Natural killer cell (primary cell): ENCODE results near the gene C19orf38. TPM values are rescaled to one million over a fixed set of nuclear protein-coding genes. Genes with fewer than 3 reads are reported as not detected.

ENCODE experiments used
- ATAC-seq, 3 donors: fragments of 150-1000 bp in 2 of 3; fragments of 200-7000 bp in 1 of 3; cut with Tn5 transposase; 1 replicate in 1 of 3; 2 replicates in 2 of 3; pipeline ENCODE4 v1.10.0; 2021; ENCODE audit warnings: mild to moderate bottlenecking in 2 of 3, moderate library complexity in 2 of 3
- DNase-seq, 2 donors: peaks; one replicate each; pipeline versions ENCODE4 v3.0.0 to v3.0.0-alpha.2; 2013 to 2021; ENCODE audit warnings: mixed read lengths in 1 of 2
- H3K27ac ChIP-seq: one replicate; pipeline ENCODE4 v1.5.1; 2013; ENCODE audit warnings: mild to moderate bottlenecking, low read length
- H3K27me3 ChIP-seq: one replicate; pipeline ENCODE4 v1.6.1; 2013; ENCODE audit warnings: low read length; ENCODE audit not compliant: control insufficient read depth, insufficient read depth
- H3K36me3 ChIP-seq: one replicate; pipeline ENCODE4 v1.6.1; 2013; ENCODE audit warnings: low read length; ENCODE audit not compliant: control insufficient read depth, insufficient read depth
- H3K4me1 ChIP-seq: one replicate; pipeline ENCODE4 v1.6.1; 2013; ENCODE audit warnings: low read length; ENCODE audit not compliant: control insufficient read depth, insufficient read depth
- H3K4me3 ChIP-seq: one replicate; pipeline ENCODE4 v1.5.1; 2013; ENCODE audit warnings: low read length
- H3K9me3 ChIP-seq: one replicate; pipeline ENCODE4 v1.6.1; 2013; ENCODE audit warnings: low read length; ENCODE audit not compliant: control insufficient read depth, insufficient read depth
- H3K27ac Mint-ChIP-seq, 2 donors: one replicate each; pipeline ENCODE4 v1.8.0; 2022; ENCODE audit warnings: mild to moderate bottlenecking in 2 of 2, mixed read lengths in 2 of 2, moderate library complexity in 1 of 2
- H3K27me3 Mint-ChIP-seq, 2 donors: one replicate each; pipeline ENCODE4 v1.8.0; 2022; ENCODE audit warnings: low read depth in 2 of 2, mixed read lengths in 2 of 2
- H3K36me3 Mint-ChIP-seq: one replicate; pipeline ENCODE4 v1.8.0; 2022; ENCODE audit warnings: mixed read lengths
- H3K4me1 Mint-ChIP-seq, 2 donors: one replicate each; pipeline ENCODE4 v1.8.0; 2022; ENCODE audit warnings: mixed read lengths in 2 of 2
- H3K4me3 Mint-ChIP-seq: one replicate; pipeline ENCODE4 v1.8.0; 2022; ENCODE audit warnings: mild to moderate bottlenecking, moderate library complexity, mixed read lengths
- H3K9me3 Mint-ChIP-seq, 2 donors: one replicate each; pipeline ENCODE4 v1.8.0; 2022; ENCODE audit warnings: mixed read lengths in 2 of 2
- WGBS: methylation state at CpG from one replicate; pipeline ENCODE4 v1.1.7; 2013; ENCODE audit warnings: missing lambda C conversion rate; ENCODE audit not compliant: insufficient coverage; 5-methylcytosine and 5-hydroxymethylcytosine counted together
- intact Hi-C: fragments of 100-400 bp; cut with micrococcal nuclease; formaldehyde crosslinking; loops from one replicate; pipeline ENCODE4 v1.14.2; 2022
- total RNA-seq, 4 donors: library from RNA; stranded (reverse); fragments of 120-200 nt in 1 of 4; gene quantifications; one replicate each; pipeline versions ENCODE4 v1.2.3 to v1.2.4, GENCODE V29; 2013 to 2022
- TF ChIP-seq, protein P1 (sequence below): fragments of 200-600 bp; IDR thresholded peaks from one replicate; pipeline ENCODE4 v1.8.0; 2022; ENCODE audit warnings: antibody characterized with exemption

The C19orf38 gene
- total RNA-seq, 3 donors from 2014 or later (not counting 1 experiment from before 2014, with no cell fraction given) = 2.9 to 9.9 (median 6.2) TPM

- no peak for ATAC-seq
- TF ChIP-seq, protein P1, sequence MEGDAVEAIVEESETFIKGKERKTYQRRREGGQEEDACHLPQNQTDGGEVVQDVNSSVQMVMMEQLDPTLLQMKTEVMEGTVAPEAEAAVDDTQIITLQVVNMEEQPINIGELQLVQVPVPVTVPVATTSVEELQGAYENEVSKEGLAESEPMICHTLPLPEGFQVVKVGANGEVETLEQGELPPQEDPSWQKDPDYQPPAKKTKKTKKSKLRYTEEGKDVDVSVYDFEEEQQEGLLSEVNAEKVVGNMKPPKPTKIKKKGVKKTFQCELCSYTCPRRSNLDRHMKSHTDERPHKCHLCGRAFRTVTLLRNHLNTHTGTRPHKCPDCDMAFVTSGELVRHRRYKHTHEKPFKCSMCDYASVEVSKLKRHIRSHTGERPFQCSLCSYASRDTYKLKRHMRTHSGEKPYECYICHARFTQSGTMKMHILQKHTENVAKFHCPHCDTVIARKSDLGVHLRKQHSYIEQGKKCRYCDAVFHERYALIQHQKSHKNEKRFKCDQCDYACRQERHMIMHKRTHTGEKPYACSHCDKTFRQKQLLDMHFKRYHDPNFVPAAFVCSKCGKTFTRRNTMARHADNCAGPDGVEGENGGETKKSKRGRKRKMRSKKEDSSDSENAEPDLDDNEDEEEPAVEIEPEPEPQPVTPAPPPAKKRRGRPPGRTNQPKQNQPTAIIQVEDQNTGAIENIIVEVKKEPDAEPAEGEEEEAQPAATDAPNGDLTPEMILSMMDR = no peak
- Mint-ChIP-seq H3K27me3 (no peaks in the 10 kb centered on the region), H3K27ac (no peak overlapping the region), H3K9me3 (no peaks in the 10 kb centered on the region), H3K4me3 (no peak overlapping the region), H3K36me3 (no peaks in the 10 kb centered on the region), H3K4me1 (no peaks in the 10 kb centered on the region)
- Histone ChIP-seq H3K4me1 (no peaks in the 10 kb centered on the region), H3K27ac (no peak overlapping the region), H3K9me3 (no peaks in the 10 kb centered on the region), H3K36me3 (peaks cover 23% of the 10 kb centered on the region), H3K27me3 (no peaks in the 10 kb centered on the region), H3K4me3 (no peak overlapping the region)
- DNase-seq = no peak
- intact Hi-C loops = no loop called here
- WGBS = 97% methylated on average over 14 of the region's 14 CpGs
Observed at GRCh38 chr19:10907925-10908324, 59.7 kb downstream of the C19orf38 start.

DNA sequence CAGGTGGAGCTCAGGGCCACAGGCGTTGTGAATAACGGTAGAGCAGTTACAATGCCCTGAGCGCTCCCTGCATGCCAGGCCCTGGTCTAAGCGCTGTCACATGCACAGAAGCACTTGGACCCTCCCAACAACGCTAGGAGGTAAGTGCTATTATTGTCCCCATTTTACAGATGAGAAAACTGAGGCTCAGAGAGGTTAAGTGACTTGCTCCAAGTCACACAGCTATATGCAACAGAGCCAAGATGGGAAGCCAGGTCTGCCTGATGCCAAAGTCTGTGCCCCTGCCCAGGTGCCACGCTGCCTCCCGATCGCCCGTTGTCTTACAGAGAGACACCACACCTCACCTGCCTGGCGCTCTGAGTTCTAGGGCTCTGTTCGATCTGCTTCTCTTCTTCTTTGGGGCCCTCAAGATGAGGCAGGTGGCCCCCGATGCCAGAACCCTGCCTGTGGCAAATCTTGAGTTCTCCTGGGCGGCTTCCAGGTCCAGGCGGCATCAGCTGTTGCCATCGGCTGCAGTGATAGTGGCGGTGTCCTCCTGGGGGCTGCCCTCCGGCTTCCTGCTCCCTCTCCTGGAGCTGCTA lies 60.3 kb downstream of the C19orf38 start:
- no peaks in the 10 kb centered on the region for H3K27me3 Mint-ChIP-seq
- Histone ChIP-seq H3K9me3 (no peaks in the 10 kb centered on the region), H3K27ac (no peak overlapping the region), H3K27me3 (no peaks in the 10 kb centered on the region), H3K36me3 (peaks cover 23% of the 10 kb centered on the region), H3K4me3 (no peak overlapping the region), H3K4me1 (no peaks in the 10 kb centered on the region)
- intact Hi-C loops = no loop called here
- no peak for DNase-seq
- no peak overlapping the region for H3K27ac Mint-ChIP-seq
- TF ChIP-seq, protein P1 = no peak
- no peak overlapping the region for H3K4me3 Mint-ChIP-seq
- WGBS = 98% methylated on average over 17 of the region's 17 CpGs
- no peaks in the 10 kb centered on the region for H3K4me1 Mint-ChIP-seq
- ATAC-seq = no peak
- H3K9me3 Mint-ChIP-seq = no peaks in the 10 kb centered on the region
- H3K36me3 Mint-ChIP-seq = no peaks in the 10 kb centered on the region

GRCh38 chr19:10911579-10912363 lies 63.6 kb downstream of the C19orf38 start:
- DNase-seq (no peak), ATAC-seq (no peak)
- H3K9me3 Mint-ChIP-seq = no peaks in the 10 kb centered on the region
- no peaks in the 10 kb centered on the region for H3K27me3 Mint-ChIP-seq
- TF ChIP-seq, protein P1 = no peak
- no peak overlapping the region for H3K27ac Mint-ChIP-seq
- H3K4me3 Mint-ChIP-seq = no peak overlapping the region
- Histone ChIP-seq H3K9me3 (no peaks in the 10 kb centered on the region), H3K36me3 (peaks cover 28% of the 10 kb centered on the region), H3K27me3 (no peaks in the 10 kb centered on the region), H3K4me1 (no peaks in the 10 kb centered on the region), H3K4me3 (no peak overlapping the region), H3K27ac (no peak overlapping the region)
- no peaks in the 10 kb centered on the region for H3K4me1 Mint-ChIP-seq
- 95% methylated on average over 31 of the region's 31 CpGs for WGBS
- intact Hi-C loops = no loop called here
- no peaks in the 10 kb centered on the region for H3K36me3 Mint-ChIP-seq
